ENCODE data around the gene IFNG.

The IFNG gene

DNA sequence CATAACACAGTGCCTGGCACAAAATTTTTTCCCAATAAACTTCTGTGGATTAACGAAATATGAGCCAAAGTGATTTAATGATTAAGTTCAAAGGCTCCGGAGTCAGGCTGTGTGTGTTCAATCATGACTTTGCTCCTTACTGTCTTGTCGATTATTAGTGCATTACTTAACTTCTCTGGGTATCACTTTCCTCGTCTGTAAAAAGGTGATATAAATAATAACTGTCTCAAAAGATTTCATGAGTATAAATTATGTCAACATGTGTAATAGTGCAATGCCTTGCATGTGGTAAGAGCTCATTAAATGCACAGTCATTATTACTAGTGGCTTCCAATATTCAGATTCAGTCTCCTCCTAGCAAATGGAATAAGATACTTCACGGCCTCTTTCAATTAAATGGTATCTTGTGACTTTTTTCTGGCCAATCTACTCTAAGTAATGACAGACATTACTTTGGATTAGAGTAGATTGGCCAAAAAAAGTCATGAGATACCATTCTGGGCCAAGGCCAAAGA lies 6.8 kb upstream of the IFNG start:
- DNase-seq (ENCODE audit: low spot score), result no peak

- no peak for DNase-seq (ENCODE audit: low spot score)
Observed at GRCh38 chr12:68163560-68164081, 4.1 kb upstream of the IFNG start.

GRCh38 chr12:68162374-68162773 lies 2.8 kb upstream of the IFNG start:
- no peak for DNase-seq (ENCODE audit: low spot score)

DNA sequence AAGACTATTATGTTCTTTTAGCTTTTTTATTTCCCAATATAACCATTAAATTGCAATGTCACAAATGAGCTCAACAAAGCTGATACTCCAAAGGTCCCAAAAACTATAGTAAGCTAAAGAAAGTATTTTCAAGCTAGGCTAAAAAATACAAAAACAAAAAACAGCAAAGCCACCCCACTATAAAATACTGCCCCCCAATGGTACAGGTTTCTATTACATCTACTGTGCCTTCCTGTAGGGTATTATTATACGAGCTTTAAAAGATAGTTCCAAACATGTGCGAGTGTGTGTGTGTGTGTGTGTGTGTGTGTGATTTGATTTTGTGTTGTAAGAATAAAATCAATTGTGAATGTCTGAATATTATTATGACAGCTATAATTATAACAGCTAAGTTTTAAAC lies 1.1 kb downstream of the IFNG start:
- no peak for DNase-seq (ENCODE audit: low spot score)

GRCh38 chr12:68157380-68157779 lies 2.2 kb downstream of the IFNG start:
- DNase-seq (ENCODE audit: low spot score), result no peak

DNA sequence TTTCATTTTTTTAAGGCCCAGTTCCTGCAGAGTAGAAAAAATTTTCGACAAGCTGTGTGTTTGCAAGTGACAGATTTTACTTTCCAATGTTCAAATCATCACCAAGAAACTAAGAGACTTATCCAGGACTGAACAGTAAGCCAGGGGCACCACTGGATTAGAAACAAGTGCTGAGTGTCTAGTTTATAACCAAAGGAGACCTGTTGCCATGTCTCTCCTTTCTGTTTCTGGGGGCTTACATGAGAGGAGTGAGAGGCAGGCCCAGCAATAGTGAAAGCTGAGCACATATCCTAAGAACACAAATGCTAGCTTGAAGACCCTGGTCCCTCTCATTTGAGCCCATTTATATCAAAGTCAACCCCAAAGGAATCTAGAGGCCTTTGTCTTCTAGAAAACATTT lies 2.9 kb downstream of the IFNG start:
- no peak for DNase-seq (ENCODE audit: low spot score)

DNA sequence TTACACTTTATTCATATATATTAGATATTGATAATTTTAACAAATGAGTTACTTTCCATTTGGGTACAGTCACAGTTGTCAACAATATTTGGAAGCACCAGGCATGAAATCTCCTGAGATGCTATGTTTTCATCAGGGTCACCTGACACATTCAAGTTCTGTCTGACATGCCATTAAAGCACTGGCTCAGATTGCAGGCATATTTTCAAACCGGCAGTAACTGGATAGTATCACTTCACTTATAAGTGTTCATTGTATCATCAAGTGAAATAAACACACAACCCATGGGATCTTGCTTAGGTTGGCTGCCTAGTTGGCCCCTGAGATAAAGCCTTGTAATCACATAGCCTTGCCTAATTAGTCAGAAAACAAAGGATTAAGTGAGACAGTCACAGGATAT lies 4.8 kb downstream of the IFNG start:
- no peak for DNase-seq (ENCODE audit: low spot score)

GRCh38 chr12:68148261-68148951 lies 11.1 kb downstream of the IFNG start:
- DNase-seq (ENCODE audit: low spot score), result no peak

DNA sequence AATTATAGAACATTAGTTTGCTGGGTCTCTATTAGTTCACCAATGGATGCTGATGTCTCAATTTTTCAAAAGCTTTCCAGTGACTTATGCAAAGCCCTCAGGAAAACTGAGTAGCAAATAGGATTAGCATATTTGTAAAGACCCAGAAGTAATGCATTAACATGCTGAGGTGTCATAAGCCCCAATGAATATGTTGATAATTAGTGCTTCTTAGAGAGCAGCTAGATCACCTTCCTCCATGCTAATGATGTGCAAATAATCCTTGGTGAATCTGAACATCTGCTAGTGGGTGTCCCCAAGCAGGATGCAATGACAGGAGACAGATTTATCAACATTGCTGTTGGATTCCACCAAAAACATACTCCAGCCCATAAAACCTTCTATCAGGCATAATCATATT lies 19.0 kb downstream of the IFNG start:
- DNase-seq (ENCODE audit: low spot score), result no peak

- no peak for DNase-seq (ENCODE audit: low spot score)
Observed at GRCh38 chr12:68139941-68140340, 19.6 kb downstream of the IFNG start.

- DNase-seq (ENCODE audit: low spot score), result no peak
Observed at GRCh38 chr12:68139001-68139400, 20.5 kb downstream of the IFNG start.

- DNase-seq (ENCODE audit: low spot score), result no peak
Observed at GRCh38 chr12:68138480-68138879, 21.1 kb downstream of the IFNG start.

GRCh38 chr12:68137335-68137830 lies 22.2 kb downstream of the IFNG start:
- DNase-seq (ENCODE audit: low spot score), result no peak

GRCh38 chr12:68135520-68135919 lies 24.0 kb downstream of the IFNG start:
- DNase-seq (ENCODE audit: low spot score), result no peak

DNA sequence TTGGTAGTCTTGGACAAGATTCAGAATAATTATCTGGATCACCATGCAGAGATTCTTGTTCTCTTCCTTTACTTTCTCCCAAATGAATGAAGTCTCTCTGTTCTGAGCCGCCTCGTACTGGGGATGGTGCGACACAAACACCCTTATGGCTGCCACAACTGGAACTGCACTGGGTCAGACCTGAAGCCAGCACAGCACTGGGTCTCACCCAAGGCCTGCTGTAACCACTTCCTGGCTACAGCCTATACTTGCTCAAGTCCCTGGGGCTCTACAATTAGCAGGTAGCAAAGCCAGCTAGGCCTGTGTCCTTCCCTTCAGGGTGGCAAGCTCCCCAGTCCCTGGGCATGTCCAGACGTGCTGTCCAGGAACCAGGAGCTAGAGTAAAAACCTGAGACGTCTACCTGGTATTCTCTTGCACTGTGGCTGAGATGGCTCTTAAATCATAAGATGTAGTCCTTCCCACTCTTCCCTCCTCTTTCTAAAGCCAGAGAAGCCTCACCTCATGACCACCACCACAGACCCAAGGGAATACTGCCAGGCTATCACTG lies 27.6 kb downstream of the IFNG start:
- DNase-seq (ENCODE audit: low spot score), result no peak

GRCh38 chr12:68129979-68130378 lies 29.6 kb downstream of the IFNG start:
- no peak for DNase-seq (ENCODE audit: low spot score)

- no peak for DNase-seq (ENCODE audit: low spot score)
Observed at GRCh38 chr12:68122236-68122920, 37.2 kb downstream of the IFNG start.

GRCh38 chr12:68121143-68121542 lies 38.4 kb downstream of the IFNG start:
- DNase-seq (ENCODE audit: low spot score), result no peak

GRCh38 chr12:68119724-68120211 lies 39.8 kb downstream of the IFNG start:
- DNase-seq (ENCODE audit: low spot score), result no peak

DNA sequence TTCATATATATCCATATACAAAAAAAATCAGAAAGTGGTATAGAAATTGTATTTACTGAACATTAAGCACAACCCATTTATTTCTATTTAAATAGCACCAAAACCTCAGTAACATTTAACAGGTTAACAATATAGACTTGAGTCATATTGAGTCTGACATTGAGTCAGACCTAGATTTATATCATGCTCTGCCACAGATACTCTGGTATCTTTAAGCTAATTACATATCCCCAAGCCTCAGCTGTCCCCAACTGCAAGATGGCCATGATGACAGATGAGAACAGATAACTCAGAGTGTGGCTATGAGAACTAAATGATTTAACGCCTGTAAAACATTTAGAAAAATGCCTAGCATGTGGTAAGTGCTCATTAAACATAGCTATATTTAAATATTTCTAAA lies 40.3 kb downstream of the IFNG start:
- DNase-seq (ENCODE audit: low spot score), result no peak

DNA sequence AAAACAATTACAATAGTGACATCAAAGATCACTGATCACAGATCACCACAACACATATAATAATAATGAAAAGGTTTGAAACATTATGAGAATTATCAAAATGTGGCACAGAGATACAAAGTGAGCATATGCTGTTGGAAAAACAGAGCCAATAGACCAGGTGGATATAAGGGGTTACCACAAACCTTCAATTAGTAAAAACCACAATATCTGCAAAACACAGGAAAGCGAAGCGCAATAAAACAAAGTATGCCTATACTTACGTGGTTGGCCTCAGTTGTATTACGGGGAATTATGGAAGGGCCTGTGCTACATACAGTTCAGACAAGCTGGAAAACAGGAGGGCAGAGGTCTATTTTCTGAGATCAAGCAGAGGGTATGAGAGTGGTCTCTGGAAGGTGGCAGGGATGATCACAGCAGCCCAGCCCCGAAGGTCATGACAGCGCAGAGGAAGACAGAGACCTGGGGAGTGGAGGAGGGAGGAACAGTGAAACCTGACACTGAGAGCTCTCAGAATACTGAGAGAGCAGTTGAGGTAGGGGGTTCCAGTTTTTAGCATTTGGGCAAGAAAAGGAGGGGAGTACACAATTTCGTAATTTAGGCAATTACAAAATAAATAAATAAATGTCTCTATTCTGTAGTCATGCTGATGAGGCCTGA lies 41.3 kb downstream of the IFNG start:
- DNase-seq (ENCODE audit: low spot score), result no peak

GRCh38 chr12:68117661-68118060 lies 41.9 kb downstream of the IFNG start:
- DNase-seq (ENCODE audit: low spot score), result no peak

Data from ecto neural progenitor cell (in vitro differentiated cells).